Activated naive CD4-positive, alpha-beta T cell treated with anti-CD3 and anti-CD28 coated beads, Interleukin-2, amount 10 ng/mL, durations not matched to agents 7 days and 5 days (primary cell): Measurements from ENCODE around the gene CRACDL.
A peak's percentile ranks its signal among the peaks of the same experiment; 100 is the strongest.

Experiments used
- CTCF ChIA-PET: fragments of 350-600 bp; sonication (Branson Sonifier 250); formaldehyde crosslinking; loops from one replicate; lab custom pipeline; 2021; ENCODE audit warnings: antibody characterized with exemption; lab: Charles Lee
- DNase-seq: peaks from one replicate; pipeline ENCODE4 v3.0.0-alpha.2; 2020
- H3K27ac Mint-ChIP-seq: one replicate; pipeline ENCODE4 v1.8.0; 2021; ENCODE audit warnings: mild to moderate bottlenecking, moderate library complexity, mixed read lengths
- H3K27me3 Mint-ChIP-seq: one replicate; pipeline ENCODE4 v1.8.0; 2021; ENCODE audit warnings: mild to moderate bottlenecking, mixed read lengths
- H3K36me3 Mint-ChIP-seq: one replicate; pipeline ENCODE4 v1.8.0; 2021; ENCODE audit warnings: mixed read lengths
- H3K4me1 Mint-ChIP-seq: one replicate; pipeline ENCODE4 v1.8.0; 2021; ENCODE audit warnings: mixed read lengths
- H3K4me3 Mint-ChIP-seq: one replicate; pipeline ENCODE4 v1.8.0; 2021; ENCODE audit warnings: mild to moderate bottlenecking, moderate library complexity, mixed read lengths
- H3K9me3 Mint-ChIP-seq: one replicate; pipeline ENCODE4 v1.8.0; 2021; ENCODE audit warnings: mixed read lengths

Gene CRACDL

GRCh38 chr2:98850074-98850473 is 86.0 kb downstream of the CRACDL start:
- H3K4me3 Mint-ChIP-seq, result no peak overlapping the region
- no peak overlapping the region for H3K27ac Mint-ChIP-seq
- peaks cover 2% of the 10 kb centered on the region for H3K4me1 Mint-ChIP-seq
- no peaks in the 10 kb centered on the region for H3K36me3 Mint-ChIP-seq
- CTCF ChIA-PET, result no interaction called here
- H3K27me3 Mint-ChIP-seq, result peaks cover 44% of the 10 kb centered on the region
- H3K9me3 Mint-ChIP-seq, result peaks cover 3% of the 10 kb centered on the region
- no peak for DNase-seq

- Mint-ChIP-seq H3K9me3 (no peaks in the 10 kb centered on the region), H3K36me3 (no peaks in the 10 kb centered on the region), H3K4me3 (no peak overlapping the region), H3K27ac (no peak overlapping the region), H3K27me3 (peaks cover 46% of the 10 kb centered on the region), H3K4me1 (peaks cover 2% of the 10 kb centered on the region)
- CTCF ChIA-PET, result no interaction called here
- DNase-seq, result no peak
Measured at GRCh38 chr2:98849113-98849512, 86.9 kb downstream of the CRACDL start.

GRCh38 chr2:98847853-98848252 is 88.2 kb downstream of the CRACDL start:
- no peak for DNase-seq
- Mint-ChIP-seq H3K27ac (no peak overlapping the region), H3K4me3 (no peak overlapping the region), H3K27me3 (peaks cover 46% of the 10 kb centered on the region), H3K36me3 (no peaks in the 10 kb centered on the region), H3K9me3 (no peaks in the 10 kb centered on the region), H3K4me1 (no peaks in the 10 kb centered on the region)
- CTCF ChIA-PET, result interaction anchor here (1.0 kb wide), 1 partner anchor 218 kb away, joined by 3 read pairs; no protein-coding TSS in a partner anchor

DNA sequence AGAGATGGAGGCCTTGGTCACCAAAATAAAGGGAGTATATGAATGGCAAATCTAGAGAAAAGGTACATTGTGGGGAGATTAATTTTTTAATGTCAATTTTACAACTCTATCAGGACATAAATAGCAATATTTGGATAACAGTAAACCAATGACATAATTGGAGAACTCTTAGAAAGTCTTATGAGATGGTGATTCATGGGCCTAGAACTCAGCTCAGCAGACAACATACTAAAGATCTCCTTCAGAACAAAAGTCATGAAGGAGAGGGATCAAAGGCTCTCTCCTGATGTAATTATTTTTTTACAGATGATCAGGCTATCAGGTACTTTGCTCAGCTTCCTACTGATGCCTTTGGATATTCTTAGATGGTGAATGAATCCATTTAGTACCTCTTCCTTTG is 90.0 kb downstream of the CRACDL start:
- H3K27me3 Mint-ChIP-seq, result peaks cover 42% of the 10 kb centered on the region
- no peak overlapping the region for H3K4me3 Mint-ChIP-seq
- H3K9me3 Mint-ChIP-seq, result no peaks in the 10 kb centered on the region
- H3K27ac Mint-ChIP-seq, result no peak overlapping the region
- DNase-seq, result no peak
- no peaks in the 10 kb centered on the region for H3K4me1 Mint-ChIP-seq
- H3K36me3 Mint-ChIP-seq, result no peaks in the 10 kb centered on the region
- CTCF ChIA-PET, result no interaction called here

DNA sequence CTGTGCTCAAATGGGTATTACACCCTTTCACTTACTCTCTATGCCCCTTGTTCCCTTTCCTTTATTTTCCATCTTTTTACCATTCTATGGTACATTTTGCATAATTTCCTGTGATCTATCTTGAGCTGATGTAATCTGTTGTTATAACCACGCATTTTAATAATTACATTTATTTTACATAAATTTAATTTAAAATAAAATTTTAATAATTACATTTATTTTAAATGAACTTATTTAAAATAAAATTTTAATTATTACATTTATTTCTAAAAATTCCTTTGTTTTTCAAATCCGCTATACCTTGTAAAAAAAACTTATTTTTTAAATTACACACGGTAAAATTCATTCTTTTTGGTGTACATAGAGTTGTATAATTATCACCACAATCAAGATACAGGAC is 93.9 kb downstream of the CRACDL start:
- H3K4me1 Mint-ChIP-seq, result peaks cover 6% of the 10 kb centered on the region
- CTCF ChIA-PET, result no interaction called here
- DNase-seq, result no peak
- H3K27me3 Mint-ChIP-seq, result peaks cover 23% of the 10 kb centered on the region
- no peak overlapping the region for H3K4me3 Mint-ChIP-seq
- H3K9me3 Mint-ChIP-seq, result peaks cover 2% of the 10 kb centered on the region
- no peak overlapping the region for H3K27ac Mint-ChIP-seq
- no peaks in the 10 kb centered on the region for H3K36me3 Mint-ChIP-seq

- H3K27me3 Mint-ChIP-seq, result peaks cover 19% of the 10 kb centered on the region
- no peaks in the 10 kb centered on the region for H3K36me3 Mint-ChIP-seq
- peaks cover 28% of the 10 kb centered on the region for H3K4me1 Mint-ChIP-seq
- no peak overlapping the region for H3K4me3 Mint-ChIP-seq
- no peak for DNase-seq
- H3K27ac Mint-ChIP-seq, result no peak overlapping the region
- peaks cover 2% of the 10 kb centered on the region for H3K9me3 Mint-ChIP-seq
- CTCF ChIA-PET, result interaction anchor here (1.3 to 6.1 kb wide), 3 partner anchors 190 to 270 kb away, joined by 3 to 58 read pairs (median 9); no protein-coding TSS in a partner anchor
Measured at GRCh38 chr2:98839292-98839691, 96.7 kb downstream of the CRACDL start.

DNA sequence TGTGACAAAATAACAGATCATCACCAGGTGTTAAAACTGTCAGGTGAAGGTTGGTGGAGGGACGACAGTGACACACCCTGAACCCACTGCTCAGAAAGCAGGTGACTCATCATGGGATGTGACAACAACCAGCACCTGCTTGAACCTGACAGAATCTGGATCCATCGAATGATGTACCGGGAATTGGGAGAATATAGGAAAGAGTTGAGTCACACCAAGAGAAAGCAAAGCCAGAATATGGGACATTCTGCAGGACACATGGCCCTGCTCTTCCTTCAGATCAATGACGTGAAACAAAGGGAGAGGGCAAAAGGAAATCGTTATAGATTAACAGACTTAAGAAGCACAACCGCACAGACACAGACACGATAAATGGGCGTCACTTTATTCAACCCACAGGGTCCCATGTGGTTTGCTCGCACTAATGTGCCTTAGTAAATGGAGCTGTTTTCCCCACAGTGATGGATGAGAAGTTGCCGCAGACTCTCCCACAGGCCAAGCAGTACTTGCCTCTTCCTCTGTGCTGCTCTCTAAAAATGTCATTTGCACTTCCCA is 100.1 kb downstream of the CRACDL start:
- H3K4me1 Mint-ChIP-seq, result peaks cover 53% of the 10 kb centered on the region
- H3K4me3 Mint-ChIP-seq, result peak overlapping the region; percentile 39
- peaks cover 2% of the 10 kb centered on the region for H3K9me3 Mint-ChIP-seq
- peak overlapping the region; percentile 91 for H3K27ac Mint-ChIP-seq
- peaks cover 7% of the 10 kb centered on the region for H3K27me3 Mint-ChIP-seq
- peak; percentile 58 for DNase-seq
- no peaks in the 10 kb centered on the region for H3K36me3 Mint-ChIP-seq
- CTCF ChIA-PET, result interaction anchor here (0.8 to 6.1 kb wide), 8 partner anchors 8 to 267 kb away, joined by 3 to 58 read pairs (median 4); no protein-coding TSS in a partner anchor

GRCh38 chr2:98833917-98834263 is 102.1 kb downstream of the CRACDL start:
- H3K4me1 Mint-ChIP-seq, result peaks cover 70% of the 10 kb centered on the region
- H3K27ac Mint-ChIP-seq, result no peak overlapping the region
- no peak for DNase-seq
- H3K4me3 Mint-ChIP-seq, result no peak overlapping the region
- H3K27me3 Mint-ChIP-seq, result peaks cover 7% of the 10 kb centered on the region
- H3K9me3 Mint-ChIP-seq, result no peaks in the 10 kb centered on the region
- CTCF ChIA-PET, result interaction anchor here (0.9 to 2.5 kb wide), 2 partner anchors 58 to 184 kb away, joined by 3 to 14 read pairs; no protein-coding TSS in a partner anchor
- no peaks in the 10 kb centered on the region for H3K36me3 Mint-ChIP-seq

DNA sequence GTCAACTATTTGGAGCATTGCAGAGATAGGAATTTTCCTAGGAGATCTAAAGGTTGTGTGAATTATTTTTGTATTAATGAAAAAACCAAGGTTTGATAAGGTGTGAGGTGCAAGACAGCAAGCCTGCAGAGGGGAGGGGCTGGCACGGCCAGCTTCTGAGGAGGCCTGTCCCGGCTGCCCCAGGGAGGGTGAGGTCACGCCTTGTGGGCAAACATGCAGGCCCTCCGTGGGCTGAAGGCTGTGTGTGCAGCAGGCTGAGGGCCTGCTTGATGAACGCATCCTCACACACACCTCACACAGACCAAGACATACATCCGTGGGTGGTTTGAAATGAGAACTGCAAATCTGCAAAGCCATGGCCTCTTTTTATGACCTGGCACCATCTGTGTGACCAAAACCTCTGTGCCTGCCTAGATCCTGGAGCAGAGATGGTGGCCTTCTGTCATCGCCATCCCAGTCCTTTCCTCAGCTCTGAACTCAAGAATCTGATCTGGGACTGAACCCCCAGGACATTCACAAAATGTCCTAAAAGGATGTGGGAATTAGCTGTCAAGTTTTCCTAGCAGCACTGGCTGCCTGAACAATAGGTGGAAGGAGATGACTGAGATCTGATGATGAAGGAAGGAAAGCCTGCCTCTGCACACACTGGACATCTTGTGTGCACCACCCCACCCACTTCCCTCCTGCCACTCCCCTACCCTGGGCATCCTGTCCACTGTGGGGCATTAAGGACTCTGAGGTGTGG is 102.7 kb downstream of the CRACDL start:
- Mint-ChIP-seq H3K9me3 (no peaks in the 10 kb centered on the region), H3K4me1 (peaks cover 76% of the 10 kb centered on the region), H3K27me3 (peaks cover 3% of the 10 kb centered on the region), H3K27ac (peak overlapping the region; percentile 75), H3K4me3 (no peak overlapping the region), H3K36me3 (no peaks in the 10 kb centered on the region)
- CTCF ChIA-PET, result interaction anchor here (0.9 to 2.5 kb wide), 2 partner anchors 57 to 184 kb away, joined by 3 to 14 read pairs; no protein-coding TSS in a partner anchor
- no peak for DNase-seq

- no peak for DNase-seq
- Mint-ChIP-seq H3K9me3 (no peaks in the 10 kb centered on the region), H3K4me3 (no peak overlapping the region), H3K27ac (no peak overlapping the region), H3K4me1 (peaks cover 79% of the 10 kb centered on the region), H3K27me3 (peaks cover 7% of the 10 kb centered on the region), H3K36me3 (no peaks in the 10 kb centered on the region)
- CTCF ChIA-PET, result interaction anchor here (0.9 to 2.5 kb wide), 3 partner anchors 108 to 184 kb away, joined by 3 to 14 read pairs (median 4); no protein-coding TSS in a partner anchor
Measured at GRCh38 chr2:98832172-98832571, 103.9 kb downstream of the CRACDL start.

DNA sequence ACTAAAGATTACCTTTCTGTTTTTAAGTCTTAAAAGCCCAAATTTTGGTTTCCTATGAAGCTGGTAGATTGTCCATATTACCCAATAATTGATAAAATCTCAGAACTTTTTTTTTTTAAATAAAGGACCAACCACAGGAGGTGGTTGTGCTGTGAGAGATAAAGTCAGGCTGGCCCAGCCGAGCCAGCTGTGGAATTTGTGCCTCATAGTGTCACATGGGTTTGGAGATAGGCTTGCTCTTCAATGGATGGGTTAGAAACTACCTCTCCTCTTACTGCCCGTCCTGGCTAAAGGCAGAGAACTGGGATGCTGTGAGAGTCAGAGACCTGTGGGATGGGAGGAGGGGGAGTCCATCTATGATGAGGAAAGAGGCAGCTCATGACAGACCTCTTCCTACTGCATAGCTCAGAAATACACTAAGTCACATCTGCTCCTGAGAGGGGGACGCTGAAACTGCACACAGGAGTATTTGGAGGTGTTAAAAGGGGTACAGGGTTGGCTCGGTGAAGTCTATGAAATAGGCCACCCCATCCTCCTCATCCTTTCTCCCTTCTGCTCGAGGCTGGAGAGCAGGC is 105.4 kb downstream of the CRACDL start:
- peaks cover 71% of the 10 kb centered on the region for H3K4me1 Mint-ChIP-seq
- H3K27ac Mint-ChIP-seq, result no peak overlapping the region
- H3K36me3 Mint-ChIP-seq, result no peaks in the 10 kb centered on the region

DNA sequence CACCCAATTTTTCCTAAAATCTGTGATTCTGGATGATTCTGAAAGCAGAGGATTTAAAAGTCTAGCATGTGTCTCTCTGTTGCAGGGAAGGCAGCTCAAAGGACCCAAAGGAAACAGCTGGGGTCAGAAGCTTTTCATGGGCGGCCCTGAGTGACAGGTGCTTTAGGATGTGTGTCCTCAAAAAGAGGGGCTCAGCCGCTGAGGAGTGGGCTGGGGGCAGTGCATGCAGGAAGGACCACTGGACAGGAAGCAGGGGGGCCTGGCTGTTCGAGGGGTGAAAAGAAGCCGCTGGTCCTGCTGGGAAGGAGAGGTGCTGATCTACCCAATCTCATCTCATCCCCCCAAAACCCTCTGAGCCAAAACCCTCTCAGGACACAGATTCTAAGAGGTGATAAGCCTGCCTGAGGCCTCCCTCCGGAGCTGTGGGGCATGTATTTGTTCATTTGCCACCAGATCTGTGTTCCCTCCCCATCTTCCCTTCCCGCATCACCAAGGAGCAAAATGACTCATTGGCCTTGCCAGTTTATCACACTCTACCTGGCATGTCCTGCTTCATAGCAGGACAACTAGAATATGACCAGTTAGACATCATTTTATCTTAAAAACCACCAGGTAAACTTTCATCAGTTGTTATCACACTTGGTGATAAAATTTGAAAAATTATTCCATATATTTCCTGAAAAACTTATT is 106.3 kb downstream of the CRACDL start:
- Mint-ChIP-seq H3K9me3 (no peaks in the 10 kb centered on the region), H3K36me3 (no peaks in the 10 kb centered on the region), H3K27me3 (peaks cover 19% of the 10 kb centered on the region), H3K27ac (peak overlapping the region; percentile 33), H3K4me1 (peaks cover 64% of the 10 kb centered on the region), H3K4me3 (no peak overlapping the region)
- CTCF ChIA-PET, result interaction anchor here (1.0 to 1.7 kb wide), 6 partner anchors 11 to 180 kb away, joined by 3 to 8 read pairs (median 3); no protein-coding TSS in a partner anchor
- no peak for DNase-seq

More for the DNA sequence above, 105.4 kb downstream of the CRACDL start:
- Mint-ChIP-seq H3K4me3 (no peak overlapping the region), H3K27me3 (peaks cover 16% of the 10 kb centered on the region), H3K9me3 (no peaks in the 10 kb centered on the region)
- DNase-seq, result no peak
- CTCF ChIA-PET, result interaction anchor here (1.2 to 1.7 kb wide), 2 partner anchors 59 to 181 kb away, joined by 6 to 7 read pairs; no protein-coding TSS in a partner anchor

DNA sequence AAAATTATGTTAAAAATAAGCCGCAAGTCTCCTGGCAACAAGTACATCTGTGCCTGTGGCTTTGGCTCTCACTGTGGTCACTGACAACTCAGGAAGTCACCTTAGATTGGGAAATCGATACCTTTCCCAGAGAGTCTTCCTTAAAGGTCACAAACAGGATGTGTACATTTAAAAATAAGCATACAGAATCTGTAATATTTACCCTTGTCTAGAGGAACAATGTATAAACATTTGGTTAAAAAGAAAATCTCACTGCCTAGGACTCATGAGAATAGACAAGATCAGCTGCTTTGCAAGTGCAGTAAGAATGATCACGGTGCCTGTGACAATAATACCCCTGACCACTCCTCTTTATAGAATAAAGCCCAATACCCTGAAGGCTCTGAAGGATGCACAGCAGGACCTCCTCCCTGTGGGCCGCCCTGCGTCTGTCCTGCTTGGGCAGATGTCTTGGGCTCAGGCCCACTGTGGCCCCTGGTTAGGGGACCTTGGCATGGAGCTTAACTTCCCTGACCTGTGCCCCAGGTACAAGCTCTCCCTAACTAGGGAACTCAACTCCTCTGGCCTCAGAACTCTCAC is 107.1 kb downstream of the CRACDL start:
- no peak for DNase-seq

More for the DNA sequence above, 107.1 kb downstream of the CRACDL start:
- Mint-ChIP-seq H3K4me3 (peak overlapping the region; percentile 46), H3K4me1 (peaks cover 64% of the 10 kb centered on the region), H3K27me3 (peaks cover 21% of the 10 kb centered on the region), H3K36me3 (no peaks in the 10 kb centered on the region), H3K9me3 (no peaks in the 10 kb centered on the region), H3K27ac (peak overlapping the region; percentile 34)
- CTCF ChIA-PET, result interaction anchor here (1.0 to 1.7 kb wide), 6 partner anchors 10 to 179 kb away, joined by 3 to 8 read pairs (median 3); no protein-coding TSS in a partner anchor
